ENCODE measurements around the gene SAE1.
"Not testable (repeated sequence)": the region's sequence is repeated elsewhere in the genome, so short reads cannot be mapped to it uniquely, and the experiment has no call there.

DNA sequence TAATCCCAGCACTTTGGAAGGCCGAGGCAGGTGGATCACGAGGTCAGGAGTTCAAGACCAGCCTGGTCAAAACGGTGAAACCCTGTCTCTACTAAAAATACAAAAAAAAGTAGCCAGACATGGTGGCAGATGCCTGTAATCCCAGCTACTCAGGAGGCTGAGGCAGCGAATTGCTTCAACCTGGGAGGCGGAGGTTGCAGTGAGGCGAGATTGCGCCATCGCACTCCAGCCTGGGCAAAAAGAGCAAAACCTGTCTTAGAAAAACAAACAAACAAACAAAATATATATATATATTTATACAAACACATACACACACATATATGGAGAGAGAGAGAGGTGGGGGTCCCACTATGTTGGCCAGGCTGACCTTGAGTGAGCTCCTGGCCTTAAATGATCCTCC, 122.4 kb downstream of the SAE1 start:
- TF ChIP-seq CTCF (conservative IDR thresholded peaks at IDR 0.05); EZH2 (IDR thresholded peaks at IDR 0.05; ENCODE audit: low read depth): not testable (repeated sequence)

All from PC-9 (cell line).